ENCODE results near the gene TEN1.

Gene TEN1

GRCh38 chr17:76002100-76002499 is 23.1 kb downstream of the TEN1 start:
- peaks cover 44% of the 10 kb centered on the region for H3K36me3 ChIP-seq (ENCODE audit: insufficient read depth, insufficient read length, low read length)
- TF ChIP-seq ZNF274 (IDR thresholded peaks at IDR 0.05; ENCODE audit: low read depth, low read length) (no peak), SUZ12 (IDR thresholded peaks at IDR 0.05; ENCODE audit: extremely low read depth, insufficient read depth, insufficient read length) (no peak), YY1 (IDR thresholded peaks at IDR 0.05; ENCODE audit: insufficient read depth, insufficient read length) (no peak)
- peaks cover 16% of the 10 kb centered on the region for H3K4me1 ChIP-seq (ENCODE audit: insufficient read depth, insufficient read length)
- H3K27me3 ChIP-seq (ENCODE audit: insufficient read depth, insufficient read length), result no peaks in the 10 kb centered on the region
- H3K4me3 ChIP-seq (ENCODE audit: insufficient read length, low read depth), result no peak overlapping the region
- no peak overlapping the region for H3K9ac ChIP-seq (ENCODE audit: insufficient read length, low read depth)
- H3K9me3 ChIP-seq (ENCODE audit: insufficient read depth, low read length), result no peaks in the 10 kb centered on the region
- no peak for DNase-seq (ENCODE audit: low read depth, low spot score)

- Histone ChIP-seq H3K36me3 (ENCODE audit: insufficient read depth, insufficient read length, low read length) (peaks cover 47% of the 10 kb centered on the region), H3K4me1 (ENCODE audit: insufficient read depth, insufficient read length) (peaks cover 14% of the 10 kb centered on the region), H3K9me3 (ENCODE audit: insufficient read depth, low read length) (no peaks in the 10 kb centered on the region), H3K4me3 (ENCODE audit: insufficient read length, low read depth) (no peak overlapping the region), H3K27me3 (ENCODE audit: insufficient read depth, insufficient read length) (no peaks in the 10 kb centered on the region), H3K9ac (ENCODE audit: insufficient read length, low read depth) (no peak overlapping the region)
- no peak for DNase-seq (ENCODE audit: low read depth, low spot score)
- no peak for TF ChIP-seq SUZ12 (IDR thresholded peaks at IDR 0.05; ENCODE audit: extremely low read depth, insufficient read depth, insufficient read length)
- TF ChIP-seq YY1 (IDR thresholded peaks at IDR 0.05; ENCODE audit: insufficient read depth, insufficient read length), result no peak
- no peak for TF ChIP-seq ZNF274 (IDR thresholded peaks at IDR 0.05; ENCODE audit: low read depth, low read length)
These were observed 24.9 kb downstream of the TEN1 start for GRCh38 chr17:76003915-76004314.

- Histone ChIP-seq H3K4me1 (ENCODE audit: insufficient read depth, insufficient read length) (peaks cover 14% of the 10 kb centered on the region), H3K36me3 (ENCODE audit: insufficient read depth, insufficient read length, low read length) (peaks cover 47% of the 10 kb centered on the region), H3K27me3 (ENCODE audit: insufficient read depth, insufficient read length) (no peaks in the 10 kb centered on the region), H3K9me3 (ENCODE audit: insufficient read depth, low read length) (no peaks in the 10 kb centered on the region), H3K9ac (ENCODE audit: insufficient read length, low read depth) (peak overlapping the region; percentile 36), H3K4me3 (ENCODE audit: insufficient read length, low read depth) (no peak overlapping the region)
- no peak for DNase-seq (ENCODE audit: low read depth, low spot score)
- TF ChIP-seq SUZ12 (IDR thresholded peaks at IDR 0.05; ENCODE audit: extremely low read depth, insufficient read depth, insufficient read length) (no peak), ZNF274 (IDR thresholded peaks at IDR 0.05; ENCODE audit: low read depth, low read length) (no peak), YY1 (IDR thresholded peaks at IDR 0.05; ENCODE audit: insufficient read depth, insufficient read length) (no peak)
These were observed 25.8 kb downstream of the TEN1 start for GRCh38 chr17:76004750-76005262.

- H3K27me3 ChIP-seq (ENCODE audit: insufficient read depth, insufficient read length), result no peaks in the 10 kb centered on the region
- peaks cover 47% of the 10 kb centered on the region for H3K36me3 ChIP-seq (ENCODE audit: insufficient read depth, insufficient read length, low read length)
- peak; percentile 42 for DNase-seq (ENCODE audit: low read depth, low spot score)
- peaks cover 12% of the 10 kb centered on the region for H3K4me1 ChIP-seq (ENCODE audit: insufficient read depth, insufficient read length)
- peak overlapping the region; percentile 36 for H3K9ac ChIP-seq (ENCODE audit: insufficient read length, low read depth)
- H3K9me3 ChIP-seq (ENCODE audit: insufficient read depth, low read length), result no peaks in the 10 kb centered on the region
- no peak overlapping the region for H3K4me3 ChIP-seq (ENCODE audit: insufficient read length, low read depth)
- no peak for TF ChIP-seq SUZ12 (IDR thresholded peaks at IDR 0.05; ENCODE audit: extremely low read depth, insufficient read depth, insufficient read length)
- TF ChIP-seq YY1 (IDR thresholded peaks at IDR 0.05; ENCODE audit: insufficient read depth, insufficient read length), result no peak
- no peak for TF ChIP-seq ZNF274 (IDR thresholded peaks at IDR 0.05; ENCODE audit: low read depth, low read length)
These were observed 26.5 kb downstream of the TEN1 start for GRCh38 chr17:76005263-76006149.

- H3K9ac ChIP-seq (ENCODE audit: insufficient read length, low read depth), result no peak overlapping the region
- H3K36me3 ChIP-seq (ENCODE audit: insufficient read depth, insufficient read length, low read length), result peaks cover 34% of the 10 kb centered on the region
- DNase-seq (ENCODE audit: low read depth, low spot score), result no peak
- H3K4me3 ChIP-seq (ENCODE audit: insufficient read length, low read depth), result no peak overlapping the region
- H3K4me1 ChIP-seq (ENCODE audit: insufficient read depth, insufficient read length), result peaks cover 12% of the 10 kb centered on the region
- H3K27me3 ChIP-seq (ENCODE audit: insufficient read depth, insufficient read length), result no peaks in the 10 kb centered on the region
- no peaks in the 10 kb centered on the region for H3K9me3 ChIP-seq (ENCODE audit: insufficient read depth, low read length)
- TF ChIP-seq SUZ12 (IDR thresholded peaks at IDR 0.05; ENCODE audit: extremely low read depth, insufficient read depth, insufficient read length) (no peak), YY1 (IDR thresholded peaks at IDR 0.05; ENCODE audit: insufficient read depth, insufficient read length) (no peak), ZNF274 (IDR thresholded peaks at IDR 0.05; ENCODE audit: low read depth, low read length) (no peak)
These were observed 28.2 kb downstream of the TEN1 start for GRCh38 chr17:76007131-76007849.

- Histone ChIP-seq H3K4me1 (ENCODE audit: insufficient read depth, insufficient read length) (peaks cover 12% of the 10 kb centered on the region), H3K9me3 (ENCODE audit: insufficient read depth, low read length) (no peaks in the 10 kb centered on the region), H3K27me3 (ENCODE audit: insufficient read depth, insufficient read length) (no peaks in the 10 kb centered on the region), H3K9ac (ENCODE audit: insufficient read length, low read depth) (no peak overlapping the region), H3K4me3 (ENCODE audit: insufficient read length, low read depth) (no peak overlapping the region), H3K36me3 (ENCODE audit: insufficient read depth, insufficient read length, low read length) (peaks cover 32% of the 10 kb centered on the region)
- no peak for DNase-seq (ENCODE audit: low read depth, low spot score)
- no peak for TF ChIP-seq SUZ12 (IDR thresholded peaks at IDR 0.05; ENCODE audit: extremely low read depth, insufficient read depth, insufficient read length)
- TF ChIP-seq YY1 (IDR thresholded peaks at IDR 0.05; ENCODE audit: insufficient read depth, insufficient read length), result no peak
- no peak for TF ChIP-seq ZNF274 (IDR thresholded peaks at IDR 0.05; ENCODE audit: low read depth, low read length)
These were observed 28.8 kb downstream of the TEN1 start for GRCh38 chr17:76007850-76008165.

- no peak overlapping the region for H3K4me3 ChIP-seq (ENCODE audit: insufficient read length, low read depth)
- no peak overlapping the region for H3K9ac ChIP-seq (ENCODE audit: insufficient read length, low read depth)
- no peak for DNase-seq (ENCODE audit: low read depth, low spot score)
- peaks cover 30% of the 10 kb centered on the region for H3K36me3 ChIP-seq (ENCODE audit: insufficient read depth, insufficient read length, low read length)
- TF ChIP-seq ZNF274 (IDR thresholded peaks at IDR 0.05; ENCODE audit: low read depth, low read length) (no peak), YY1 (IDR thresholded peaks at IDR 0.05; ENCODE audit: insufficient read depth, insufficient read length) (no peak)
- no peaks in the 10 kb centered on the region for H3K9me3 ChIP-seq (ENCODE audit: insufficient read depth, low read length)
- H3K4me1 ChIP-seq (ENCODE audit: insufficient read depth, insufficient read length), result peaks cover 12% of the 10 kb centered on the region
- no peaks in the 10 kb centered on the region for H3K27me3 ChIP-seq (ENCODE audit: insufficient read depth, insufficient read length)
These were observed 29.2 kb downstream of the TEN1 start for GRCh38 chr17:76008208-76008607.
